GM23338 (cell line): ENCODE results near the gene MMP17. TPM values are rescaled to one million over a fixed set of nuclear protein-coding genes. Genes with fewer than 3 reads are reported as not detected.

Experiments used
- ATAC-seq: fragments of 200-7000 bp; cut with Tn5 transposase; 3 replicates; pipeline ENCODE4 v1.9.1; 2020
- DNase-seq: peaks from one replicate; pipeline ENCODE4 v3.0.0-alpha.2; 2015; ENCODE audit warnings: low spot score
- H2AFZ ChIP-seq: fragments of 200-600 bp; sonication (generic); 2 replicates; pipeline ENCODE4 v1.8.0; 2016; ENCODE audit warnings: antibody characterized with exemption, mild to moderate bottlenecking, moderate library complexity
- H3F3A ChIP-seq: fragments of 200-600 bp; sonication (generic); replicated peaks from 2 replicates; pipeline ENCODE4 v1.8.0; 2017; ENCODE audit warnings: antibody characterized with exemption, mixed run types, low read depth
- H3K27ac ChIP-seq: fragments of 200-600 bp; sonication (generic); 2 replicates; pipeline ENCODE4 v1.6.1; 2016; ENCODE audit warnings: low read depth
- H3K27me3 ChIP-seq: fragments of 200-600 bp; sonication (generic); 2 replicates; pipeline ENCODE4 v1.8.0; 2016; ENCODE audit warnings: mild to moderate bottlenecking, mixed run types, moderate library complexity; ENCODE audit not compliant: insufficient read depth
- H3K36me3 ChIP-seq: fragments of 200-600 bp; sonication (generic); 2 replicates; pipeline ENCODE4 v1.8.0; 2016; ENCODE audit warnings: mild to moderate bottlenecking; ENCODE audit not compliant: insufficient read depth
- H3K4me1 ChIP-seq: fragments of 200-600 bp; sonication (generic); 2 replicates; pipeline ENCODE4 v1.8.0; 2016; ENCODE audit warnings: mild to moderate bottlenecking, moderate library complexity; ENCODE audit not compliant: insufficient read depth
- H3K4me2 ChIP-seq: fragments of 200-600 bp; sonication (generic); 2 replicates; pipeline ENCODE4 v1.7.1; 2017; ENCODE audit warnings: mixed run types
- H3K4me3 ChIP-seq: fragments of 200-600 bp; sonication (generic); 2 replicates; pipeline ENCODE4 v1.6.1; 2016; ENCODE audit warnings: mixed run types
- H3K79me2 ChIP-seq: fragments of 200-600 bp; sonication (generic); replicated peaks from 2 replicates; pipeline ENCODE4 v1.8.0; 2017; ENCODE audit warnings: mild to moderate bottlenecking; ENCODE audit not compliant: insufficient read depth
- H3K9me2 ChIP-seq: fragments of 200-600 bp; sonication (generic); 2 replicates; pipeline ENCODE4 v1.8.0; 2017; ENCODE audit not compliant: insufficient read depth
- H4K20me1 ChIP-seq: fragments of 200-600 bp; sonication (generic); replicated peaks from 2 replicates; pipeline ENCODE4 v1.8.0; 2017; ENCODE audit warnings: mild to moderate bottlenecking; ENCODE audit not compliant: insufficient read depth
- H3K27ac Mint-ChIP-seq: 2 replicates; pipeline ENCODE4 v1.8.0; 2020; ENCODE audit warnings: inconsistent platforms, mild to moderate bottlenecking, moderate library complexity, mixed read lengths
- H3K27me3 Mint-ChIP-seq: 3 replicates; pipeline ENCODE4 v1.8.0; 2022; ENCODE audit warnings: low read depth, mild to moderate bottlenecking, moderate library complexity, mixed read lengths, inconsistent platforms; ENCODE audit not compliant: insufficient read depth, poor library complexity
- H3K36me3 Mint-ChIP-seq: 3 replicates; pipeline ENCODE4 v1.8.0; 2021; ENCODE audit warnings: low read depth, mild to moderate bottlenecking, inconsistent platforms, moderate library complexity, mixed read lengths
- H3K4me1 Mint-ChIP-seq: 3 replicates; pipeline ENCODE4 v1.8.0; 2020; ENCODE audit warnings: mild to moderate bottlenecking, inconsistent platforms, mixed read lengths
- H3K4me3 Mint-ChIP-seq: 3 replicates; pipeline ENCODE4 v1.8.0; 2021; ENCODE audit warnings: moderate library complexity, mild to moderate bottlenecking, inconsistent platforms, mixed read lengths
- H3K9me3 Mint-ChIP-seq: 3 replicates; pipeline ENCODE4 v1.8.0; 2020; ENCODE audit warnings: moderate library complexity, mild to moderate bottlenecking, inconsistent platforms, mixed read lengths
- CREB1 ChIP-seq: fragments of 250-450 bp; sonication (Bioruptor Pico); IDR thresholded peaks from 2 replicates; pipeline ENCODE4 v1.5.0; 2020; ENCODE audit warnings: low read depth, mild to moderate bottlenecking, moderate library complexity
- EZH2phosphoT487 ChIP-seq: fragments of 200-600 bp; sonication (generic); IDR thresholded peaks from one replicate; pipeline ENCODE4 v1.8.1; 2018; ENCODE audit warnings: antibody characterized with exemption; ENCODE audit not compliant: unreplicated experiment
- JUNB ChIP-seq: IDR thresholded peaks from one replicate; pipeline ENCODE4 v1.6.1; 2016; ENCODE audit warnings: antibody characterized with exemption; ENCODE audit not compliant: unreplicated experiment
- NANOG ChIP-seq: IDR thresholded peaks from 2 replicates; pipeline ENCODE4 v1.6.1; 2016; ENCODE audit warnings: antibody characterized with exemption, borderline replicate concordance
- STAT1 ChIP-seq: IDR thresholded peaks from one replicate; pipeline ENCODE4 v1.6.1; 2016; ENCODE audit warnings: antibody characterized with exemption; ENCODE audit not compliant: unreplicated experiment
- polyA plus RNA-seq: library from polyadenylated mRNA; unstranded; fragments of >200 nt; fragmentation: Nextera tagmentation; extraction: Ambion mirVana; gene quantifications from 2 replicates; pipeline ENCODE4 v1.2.1, GENCODE V29; 2016
- total RNA-seq: library from RNA; depleted of rRNA; stranded (reverse); fragments of >200 nt; shearing (Covaris generic); gene quantifications from 2 replicates; pipeline ENCODE4 v1.2.3, GENCODE V29; 2014
- TF ChIP-seq, protein P1 (sequence below): IDR thresholded peaks from 2 replicates; pipeline ENCODE4 v1.6.1; 2016; ENCODE audit warnings: antibody characterized with exemption
- TF ChIP-seq, protein P2 (sequence below), 2 experiments: fragments of 200-600 bp in 1 of 2; sonication (generic) in 1 of 2; conservative IDR thresholded peaks; 2 replicates each; pipeline versions ENCODE4 v1.5.1 to v1.6.1; 2016 to 2017; ENCODE audit warnings: antibody characterized with exemption in 2 of 2, low read depth in 2 of 2, mild to moderate bottlenecking in 2 of 2, moderate library complexity in 1 of 2
- TF ChIP-seq, protein P3 (sequence below): fragments of 250-450 bp; sonication (Bioruptor Pico); IDR thresholded peaks from 2 replicates; pipeline ENCODE4 v1.5.0; 2020; ENCODE audit warnings: mild to moderate bottlenecking, moderate library complexity

Gene MMP17
- total and polyA plus RNA-seq, 2 experiments from 2014 or later, result 10.4 to 48.5 TPM

DNA sequence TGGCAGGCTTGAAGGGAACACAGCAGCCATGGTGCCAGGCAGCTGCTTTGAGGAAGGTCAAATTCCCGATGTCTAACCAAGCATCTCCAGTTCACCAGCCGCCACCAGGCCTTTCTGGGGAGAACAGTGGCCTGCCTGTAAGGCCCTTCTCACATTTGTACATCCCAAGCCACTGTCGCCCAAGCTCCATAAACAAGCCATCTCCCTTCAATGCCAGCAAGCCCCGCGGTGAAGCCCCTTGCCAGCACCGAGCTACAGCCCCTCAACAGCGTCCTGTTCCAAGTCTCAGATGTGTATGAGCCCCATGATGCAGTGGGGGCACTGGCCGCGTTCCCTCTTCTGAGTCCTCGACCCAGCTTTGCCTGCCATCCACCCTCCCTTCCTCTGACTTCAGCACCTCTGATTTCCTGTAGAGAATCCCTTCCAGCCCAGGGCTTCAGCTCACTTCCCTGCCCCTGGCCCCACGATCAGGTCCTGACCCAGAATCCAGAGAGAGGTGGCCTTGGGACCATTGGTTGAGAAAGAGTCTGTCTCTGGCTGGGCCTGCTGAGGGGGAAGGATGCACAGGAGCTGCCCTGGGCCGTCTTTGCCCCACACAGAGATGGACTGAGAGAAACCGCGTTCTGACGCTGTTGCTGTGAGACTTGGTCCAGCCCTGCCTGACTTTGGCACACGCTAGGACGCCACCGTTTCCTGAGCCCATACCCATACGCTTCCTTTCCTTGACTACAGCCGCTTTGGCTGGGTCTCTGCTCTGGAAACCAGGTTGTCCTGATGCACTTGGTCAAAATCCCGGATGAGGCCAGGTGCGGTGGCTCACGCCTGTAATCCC, 1.9 kb upstream of the MMP17 start:
- H3K9me2 ChIP-seq, result no peaks in the 10 kb centered on the region
- no peak overlapping the region for H3K4me2 ChIP-seq
- no peak overlapping the region for H3K4me3 ChIP-seq
- Mint-ChIP-seq H3K4me3 (peak overlapping the region; percentile 48; the same call in 1 of the 3 replicates), H3K36me3 (no peaks in the 10 kb centered on the region; the same call in 2 of the 3 replicates), H3K9me3 (no peaks in the 10 kb centered on the region), H3K27ac (no peak overlapping the region), H3K4me1 (peaks cover 6% of the 10 kb centered on the region; the same call in 2 of the 3 replicates), H3K27me3 (peaks cover 12% of the 10 kb centered on the region)
- no peak for ATAC-seq
- no peaks in the 10 kb centered on the region for H4K20me1 ChIP-seq
- H3F3A ChIP-seq, result no peaks in the 10 kb centered on the region
- H3K27ac ChIP-seq, result no peak overlapping the region
- H3K27me3 ChIP-seq, result peaks cover 29% of the 10 kb centered on the region
- H3K4me1 ChIP-seq, result peaks cover 7% of the 10 kb centered on the region; the same call in 1 of the 2 replicates
- no peak for TF ChIP-seq STAT1
- no peak for TF ChIP-seq NANOG
- TF ChIP-seq, protein P1, sequence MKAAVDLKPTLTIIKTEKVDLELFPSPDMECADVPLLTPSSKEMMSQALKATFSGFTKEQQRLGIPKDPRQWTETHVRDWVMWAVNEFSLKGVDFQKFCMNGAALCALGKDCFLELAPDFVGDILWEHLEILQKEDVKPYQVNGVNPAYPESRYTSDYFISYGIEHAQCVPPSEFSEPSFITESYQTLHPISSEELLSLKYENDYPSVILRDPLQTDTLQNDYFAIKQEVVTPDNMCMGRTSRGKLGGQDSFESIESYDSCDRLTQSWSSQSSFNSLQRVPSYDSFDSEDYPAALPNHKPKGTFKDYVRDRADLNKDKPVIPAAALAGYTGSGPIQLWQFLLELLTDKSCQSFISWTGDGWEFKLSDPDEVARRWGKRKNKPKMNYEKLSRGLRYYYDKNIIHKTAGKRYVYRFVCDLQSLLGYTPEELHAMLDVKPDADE, result no peak
- TF ChIP-seq EZH2phosphoT487, result no peak
- TF ChIP-seq, protein P2, sequence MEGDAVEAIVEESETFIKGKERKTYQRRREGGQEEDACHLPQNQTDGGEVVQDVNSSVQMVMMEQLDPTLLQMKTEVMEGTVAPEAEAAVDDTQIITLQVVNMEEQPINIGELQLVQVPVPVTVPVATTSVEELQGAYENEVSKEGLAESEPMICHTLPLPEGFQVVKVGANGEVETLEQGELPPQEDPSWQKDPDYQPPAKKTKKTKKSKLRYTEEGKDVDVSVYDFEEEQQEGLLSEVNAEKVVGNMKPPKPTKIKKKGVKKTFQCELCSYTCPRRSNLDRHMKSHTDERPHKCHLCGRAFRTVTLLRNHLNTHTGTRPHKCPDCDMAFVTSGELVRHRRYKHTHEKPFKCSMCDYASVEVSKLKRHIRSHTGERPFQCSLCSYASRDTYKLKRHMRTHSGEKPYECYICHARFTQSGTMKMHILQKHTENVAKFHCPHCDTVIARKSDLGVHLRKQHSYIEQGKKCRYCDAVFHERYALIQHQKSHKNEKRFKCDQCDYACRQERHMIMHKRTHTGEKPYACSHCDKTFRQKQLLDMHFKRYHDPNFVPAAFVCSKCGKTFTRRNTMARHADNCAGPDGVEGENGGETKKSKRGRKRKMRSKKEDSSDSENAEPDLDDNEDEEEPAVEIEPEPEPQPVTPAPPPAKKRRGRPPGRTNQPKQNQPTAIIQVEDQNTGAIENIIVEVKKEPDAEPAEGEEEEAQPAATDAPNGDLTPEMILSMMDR (conservative IDR thresholded peaks at IDR 0.05; ENCODE audit: low read depth in 2 of 2), result no peak
- TF ChIP-seq JUNB, result no peak
- TF ChIP-seq CREB1 (CRISPR knock-in tag), result no peak
- TF ChIP-seq, protein P3, sequence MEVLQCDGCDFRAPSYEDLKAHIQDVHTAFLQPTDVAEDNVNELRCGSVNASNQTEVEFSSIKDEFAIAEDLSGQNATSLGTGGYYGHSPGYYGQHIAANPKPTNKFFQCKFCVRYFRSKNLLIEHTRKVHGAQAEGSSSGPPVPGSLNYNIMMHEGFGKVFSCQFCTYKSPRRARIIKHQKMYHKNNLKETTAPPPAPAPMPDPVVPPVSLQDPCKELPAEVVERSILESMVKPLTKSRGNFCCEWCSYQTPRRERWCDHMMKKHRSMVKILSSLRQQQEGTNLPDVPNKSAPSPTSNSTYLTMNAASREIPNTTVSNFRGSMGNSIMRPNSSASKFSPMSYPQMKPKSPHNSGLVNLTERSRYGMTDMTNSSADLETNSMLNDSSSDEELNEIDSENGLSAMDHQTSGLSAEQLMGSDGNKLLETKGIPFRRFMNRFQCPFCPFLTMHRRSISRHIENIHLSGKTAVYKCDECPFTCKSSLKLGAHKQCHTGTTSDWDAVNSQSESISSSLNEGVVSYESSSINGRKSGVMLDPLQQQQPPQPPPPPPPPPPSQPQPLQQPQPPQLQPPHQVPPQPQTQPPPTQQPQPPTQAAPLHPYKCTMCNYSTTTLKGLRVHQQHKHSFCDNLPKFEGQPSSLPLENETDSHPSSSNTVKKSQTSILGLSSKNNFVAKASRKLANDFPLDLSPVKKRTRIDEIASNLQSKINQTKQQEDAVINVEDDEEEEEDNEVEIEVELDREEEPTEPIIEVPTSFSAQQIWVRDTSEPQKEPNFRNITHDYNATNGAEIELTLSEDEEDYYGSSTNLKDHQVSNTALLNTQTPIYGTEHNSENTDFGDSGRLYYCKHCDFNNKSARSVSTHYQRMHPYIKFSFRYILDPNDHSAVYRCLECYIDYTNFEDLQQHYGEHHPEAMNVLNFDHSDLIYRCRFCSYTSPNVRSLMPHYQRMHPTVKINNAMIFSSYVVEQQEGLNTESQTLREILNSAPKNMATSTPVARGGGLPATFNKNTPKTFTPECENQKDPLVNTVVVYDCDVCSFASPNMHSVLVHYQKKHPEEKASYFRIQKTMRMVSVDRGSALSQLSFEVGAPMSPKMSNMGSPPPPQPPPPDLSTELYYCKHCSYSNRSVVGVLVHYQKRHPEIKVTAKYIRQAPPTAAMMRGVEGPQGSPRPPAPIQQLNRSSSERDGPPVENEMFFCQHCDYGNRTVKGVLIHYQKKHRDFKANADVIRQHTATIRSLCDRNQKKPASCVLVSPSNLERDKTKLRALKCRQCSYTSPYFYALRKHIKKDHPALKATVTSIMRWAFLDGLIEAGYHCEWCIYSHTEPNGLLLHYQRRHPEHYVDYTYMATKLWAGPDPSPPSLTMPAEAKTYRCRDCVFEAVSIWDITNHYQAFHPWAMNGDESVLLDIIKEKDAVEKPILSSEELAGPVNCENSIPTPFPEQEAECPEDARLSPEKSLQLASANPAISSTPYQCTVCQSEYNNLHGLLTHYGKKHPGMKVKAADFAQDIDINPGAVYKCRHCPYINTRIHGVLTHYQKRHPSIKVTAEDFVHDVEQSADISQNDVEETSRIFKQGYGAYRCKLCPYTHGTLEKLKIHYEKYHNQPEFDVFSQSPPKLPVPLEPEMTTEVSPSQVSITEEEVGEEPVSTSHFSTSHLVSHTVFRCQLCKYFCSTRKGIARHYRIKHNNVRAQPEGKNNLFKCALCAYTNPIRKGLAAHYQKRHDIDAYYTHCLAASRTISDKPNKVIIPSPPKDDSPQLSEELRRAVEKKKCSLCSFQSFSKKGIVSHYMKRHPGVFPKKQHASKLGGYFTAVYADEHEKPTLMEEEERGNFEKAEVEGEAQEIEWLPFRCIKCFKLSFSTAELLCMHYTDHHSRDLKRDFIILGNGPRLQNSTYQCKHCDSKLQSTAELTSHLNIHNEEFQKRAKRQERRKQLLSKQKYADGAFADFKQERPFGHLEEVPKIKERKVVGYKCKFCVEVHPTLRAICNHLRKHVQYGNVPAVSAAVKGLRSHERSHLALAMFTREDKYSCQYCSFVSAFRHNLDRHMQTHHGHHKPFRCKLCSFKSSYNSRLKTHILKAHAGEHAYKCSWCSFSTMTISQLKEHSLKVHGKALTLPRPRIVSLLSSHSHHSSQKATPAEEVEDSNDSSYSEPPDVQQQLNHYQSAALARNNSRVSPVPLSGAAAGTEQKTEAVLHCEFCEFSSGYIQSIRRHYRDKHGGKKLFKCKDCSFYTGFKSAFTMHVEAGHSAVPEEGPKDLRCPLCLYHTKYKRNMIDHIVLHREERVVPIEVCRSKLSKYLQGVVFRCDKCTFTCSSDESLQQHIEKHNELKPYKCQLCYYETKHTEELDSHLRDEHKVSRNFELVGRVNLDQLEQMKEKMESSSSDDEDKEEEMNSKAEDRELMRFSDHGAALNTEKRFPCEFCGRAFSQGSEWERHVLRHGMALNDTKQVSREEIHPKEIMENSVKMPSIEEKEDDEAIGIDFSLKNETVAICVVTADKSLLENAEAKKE (CRISPR knock-in tag), result no peak
- no peak for DNase-seq
- no peak overlapping the region for H2AFZ ChIP-seq
- H3K36me3 ChIP-seq, result no peaks in the 10 kb centered on the region
- no peaks in the 10 kb centered on the region for H3K79me2 ChIP-seq
